Gastroesophageal sphincter (tissue), 3 donors: Measurements from ENCODE around the gene CALML3.

Source experiments
- EP300 ChIP-seq: sonication (generic); formaldehyde crosslinking; IDR thresholded peaks from one replicate; pipeline ENCODE4 v1.6.1; 2017; ENCODE audit warnings: antibody characterized with exemption, mild to moderate bottlenecking
- POLR2A ChIP-seq, 2 donors: fragments of 450-650 bp; IDR thresholded peaks; one replicate each; pipeline ENCODE4 v1.6.1; 2017; ENCODE audit warnings: antibody characterized with exemption in 2 of 2, mild to moderate bottlenecking in 2 of 2, moderate library complexity in 1 of 2
- POLR2AphosphoS5 ChIP-seq: sonication (generic); formaldehyde crosslinking; IDR thresholded peaks from one replicate; pipeline ENCODE4 v1.6.1; 2017; ENCODE audit warnings: antibody characterized with exemption
- TF ChIP-seq, protein P1 (sequence below), 4 experiments: fragments of 200-600 bp in 2 of 4; fragments of 450-650 bp in 2 of 4; sonication (generic) in 1 of 4; IDR thresholded peaks; one replicate each; pipeline ENCODE4 v1.5.1; 2017 to 2019; ENCODE audit warnings: antibody characterized with exemption in 4 of 4, mild to moderate bottlenecking in 2 of 4, moderate library complexity in 2 of 4

DNA sequence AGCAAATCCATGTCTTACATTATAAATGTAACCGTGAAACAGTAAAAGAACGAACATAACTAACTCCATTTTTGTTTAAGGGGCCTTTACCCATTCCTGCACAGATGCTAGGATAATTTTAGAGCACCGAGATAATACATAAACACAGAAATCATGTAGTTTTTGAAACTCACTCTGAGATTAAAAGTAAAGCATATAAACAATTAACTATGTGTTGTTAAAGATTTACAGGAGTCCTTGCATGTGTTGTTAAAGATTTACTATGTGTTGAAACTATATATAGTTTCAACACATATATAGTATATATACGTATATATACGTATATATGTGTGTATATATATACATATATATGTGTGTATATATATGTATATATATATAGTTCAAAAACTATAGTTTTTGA, 7.2 kb upstream of the CALML3 start:
- TF ChIP-seq, protein P1, sequence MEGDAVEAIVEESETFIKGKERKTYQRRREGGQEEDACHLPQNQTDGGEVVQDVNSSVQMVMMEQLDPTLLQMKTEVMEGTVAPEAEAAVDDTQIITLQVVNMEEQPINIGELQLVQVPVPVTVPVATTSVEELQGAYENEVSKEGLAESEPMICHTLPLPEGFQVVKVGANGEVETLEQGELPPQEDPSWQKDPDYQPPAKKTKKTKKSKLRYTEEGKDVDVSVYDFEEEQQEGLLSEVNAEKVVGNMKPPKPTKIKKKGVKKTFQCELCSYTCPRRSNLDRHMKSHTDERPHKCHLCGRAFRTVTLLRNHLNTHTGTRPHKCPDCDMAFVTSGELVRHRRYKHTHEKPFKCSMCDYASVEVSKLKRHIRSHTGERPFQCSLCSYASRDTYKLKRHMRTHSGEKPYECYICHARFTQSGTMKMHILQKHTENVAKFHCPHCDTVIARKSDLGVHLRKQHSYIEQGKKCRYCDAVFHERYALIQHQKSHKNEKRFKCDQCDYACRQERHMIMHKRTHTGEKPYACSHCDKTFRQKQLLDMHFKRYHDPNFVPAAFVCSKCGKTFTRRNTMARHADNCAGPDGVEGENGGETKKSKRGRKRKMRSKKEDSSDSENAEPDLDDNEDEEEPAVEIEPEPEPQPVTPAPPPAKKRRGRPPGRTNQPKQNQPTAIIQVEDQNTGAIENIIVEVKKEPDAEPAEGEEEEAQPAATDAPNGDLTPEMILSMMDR (IDR thresholded peaks at IDR 0.05) = no peak
- no peak for TF ChIP-seq POLR2A (IDR thresholded peaks at IDR 0.05)
- no peak for TF ChIP-seq EP300
- no peak for TF ChIP-seq POLR2AphosphoS5
